Sigmoid colon (tissue), 7 donors: ENCODE results near the gene C19orf53. TPM values are rescaled to one million over a fixed set of nuclear protein-coding genes. Genes with fewer than 3 reads are reported as not detected.
A peak's percentile ranks its signal among the peaks of the same experiment; 100 is the strongest.

Source experiments
- DNase-seq: peaks from one replicate; pipeline ENCODE4 v3.0.0-alpha.2; 2019
- H3K27ac ChIP-seq, 4 donors: fragments of 200-600 bp; sonication (generic); one replicate each; pipeline ENCODE4 v1.5.1; 2016 to 2019; ENCODE audit warnings: mild to moderate bottlenecking in 1 of 4
- H3K27me3 ChIP-seq, 3 donors: fragments of 200-600 bp; sonication (generic); one replicate each; pipeline ENCODE4 v1.5.1; 2019; ENCODE audit warnings: mild to moderate bottlenecking in 1 of 3
- H3K36me3 ChIP-seq, 4 donors: fragments of 200-600 bp; sonication (generic); one replicate each; pipeline ENCODE4 v1.5.1; 2016 to 2019
- H3K4me1 ChIP-seq, 4 donors: fragments of 200-600 bp; sonication (generic); one replicate each; pipeline ENCODE4 v1.5.1; 2017 to 2019
- H3K4me3 ChIP-seq, 4 donors: fragments of 200-600 bp; sonication (generic); one replicate each; pipeline ENCODE4 v1.5.1; 2017 to 2019; ENCODE audit warnings: mild to moderate bottlenecking in 2 of 4, moderate library complexity in 1 of 4
- H3K9me3 ChIP-seq, 4 donors: fragments of 200-600 bp in 3 of 4; sonication (generic) in 3 of 4; one replicate each; pipeline versions ENCODE4 v1.5.1 to v1.6.1; 2013 to 2019
- CTCF ChIP-seq, 4 experiments: fragments of 450-650 bp in 3 of 4; fragments of 200-600 bp in 1 of 4; IDR thresholded peaks; one replicate each; pipeline ENCODE4 v1.5.1; 2016 to 2019; ENCODE audit warnings: antibody characterized with exemption in 4 of 4, mild to moderate bottlenecking in 3 of 4, moderate library complexity in 2 of 4
- EP300 ChIP-seq, 4 donors: sonication (generic); formaldehyde crosslinking; IDR thresholded peaks; one replicate each; pipeline ENCODE4 v1.6.1; 2017; ENCODE audit warnings: antibody characterized with exemption in 4 of 4
- POLR2A ChIP-seq, 2 donors: fragments of 450-650 bp; IDR thresholded peaks; one replicate each; pipeline ENCODE4 v1.6.1; 2016; ENCODE audit warnings: antibody characterized with exemption in 2 of 2, mild to moderate bottlenecking in 2 of 2, moderate library complexity in 2 of 2
- POLR2AphosphoS5 ChIP-seq, 4 donors: sonication (generic); formaldehyde crosslinking; IDR thresholded peaks; one replicate each; pipeline ENCODE4 v1.6.1; 2017; ENCODE audit warnings: antibody characterized with exemption in 4 of 4
- WGBS, 2 donors: extraction: QIAGEN DNeasy Blood & Tissue Kit; methylation state at CpG; one replicate each; pipeline ENCODE4 v1.1.7; 2013; 5-methylcytosine and 5-hydroxymethylcytosine counted together
- intact Hi-C: fragments of 100-400 bp; cut with DNase I; formaldehyde crosslinking; loops from one replicate; pipeline ENCODE4 v1.15.1; 2023
- polyA plus RNA-seq, 3 donors: library from polyadenylated mRNA; stranded (reverse); fragments of 200-250 nt; gene quantifications; one replicate each; pipeline ENCODE4 v1.2.3, GENCODE V29; 2013
- total RNA-seq, 4 donors: library from RNA; depleted of rRNA; stranded (reverse); fragments of >200 nt; gene quantifications; one replicate each; pipeline ENCODE4 v1.1.0, GENCODE V29; 2016
- donor health status: healthy with polysubstance abuse.
- donor health status: Bipolar disorder and iron deficiency.
- donor health status: healthy.

The C19orf53 gene
- total and polyA plus RNA-seq, 7 donors: 105 to 229 (median 139) TPM

GRCh38 chr19:13731147-13731964 lies 42.9 kb upstream of the C19orf53 start:
- DNase-seq: peak; percentile 97
- Histone ChIP-seq H3K4me1 (peaks cover 0 to 23% (median 15%) of the 10 kb centered on the region in 4 donors), H3K27ac (peak overlapping the region; percentile 85 to 93 (median 86)), H3K27me3 (no peaks in the 10 kb centered on the region), H3K36me3 (no peaks in the 10 kb centered on the region), H3K9me3 (no peaks in the 10 kb centered on the region), H3K4me3 (peak overlapping the region; percentile 46 to 57 (median 52))
- peak in 1 of 4 donors; percentile 68 for TF ChIP-seq EP300 (IDR thresholded peaks at IDR 0.05)
- peak; percentile 34 to 82 (median 72) for TF ChIP-seq POLR2AphosphoS5 (IDR thresholded peaks at IDR 0.05)
- TF ChIP-seq POLR2A (IDR thresholded peaks at IDR 0.05): peak in 1 of 2 donors; percentile 42
- no peak for TF ChIP-seq CTCF (IDR thresholded peaks at IDR 0.05)
- intact Hi-C loops: loop anchor here (2.0 kb wide), 1 partner anchor 15 kb away; a partner anchor contains a TSS
- WGBS, 2 donors: 1% methylated on average over 39 of the region's 39 CpGs

GRCh38 chr19:13732337-13732736 lies 41.9 kb upstream of the C19orf53 start:
- Histone ChIP-seq H3K27me3 (no peaks in the 10 kb centered on the region), H3K36me3 (no peaks in the 10 kb centered on the region), H3K4me3 (peak overlapping the region in 1 of 4 donors; percentile 57), H3K4me1 (peaks cover 0 to 23% (median 15%) of the 10 kb centered on the region in 4 donors), H3K9me3 (no peaks in the 10 kb centered on the region), H3K27ac (peak overlapping the region in 2 of 4 donors; percentile 85)
- TF ChIP-seq POLR2A (IDR thresholded peaks at IDR 0.05) (no peak), EP300 (IDR thresholded peaks at IDR 0.05) (no peak), POLR2AphosphoS5 (IDR thresholded peaks at IDR 0.05) (no peak), CTCF (IDR thresholded peaks at IDR 0.05) (no peak)
- intact Hi-C loops: no loop called here
- no peak for DNase-seq
- whole genome bisulfite sequencing, 2 donors: 81 to 92% methylated on average over 8 of the region's 8 CpGs

GRCh38 chr19:13734751-13735150 lies 39.5 kb upstream of the C19orf53 start:
- Histone ChIP-seq H3K27me3 (no peaks in the 10 kb centered on the region), H3K27ac (no peak overlapping the region), H3K4me1 (peaks cover 0 to 23% (median 15%) of the 10 kb centered on the region in 4 donors), H3K9me3 (no peaks in the 10 kb centered on the region), H3K4me3 (no peak overlapping the region), H3K36me3 (no peaks in the 10 kb centered on the region)
- TF ChIP-seq POLR2AphosphoS5 (IDR thresholded peaks at IDR 0.05): no peak
- TF ChIP-seq EP300 (IDR thresholded peaks at IDR 0.05): no peak
- 89 to 97% methylated on average over 2 of the region's 2 CpGs for WGBS, 2 donors
- intact Hi-C loops: no loop called here
- DNase-seq: no peak

GRCh38 chr19:13738073-13738472 lies 36.2 kb upstream of the C19orf53 start:
- intact Hi-C loops: no loop called here
- 89 to 94% methylated on average over 1 of the region's 1 CpG for WGBS, 2 donors
- no peaks in the 10 kb centered on the region for H3K4me1 ChIP-seq
- H3K27ac ChIP-seq: no peak overlapping the region
- H3K9me3 ChIP-seq: no peaks in the 10 kb centered on the region
- TF ChIP-seq EP300 (IDR thresholded peaks at IDR 0.05) (no peak), POLR2A (IDR thresholded peaks at IDR 0.05) (no peak), CTCF (IDR thresholded peaks at IDR 0.05) (no peak), POLR2AphosphoS5 (IDR thresholded peaks at IDR 0.05) (no peak)
- H3K27me3 ChIP-seq: no peaks in the 10 kb centered on the region
- DNase-seq: no peak
- H3K36me3 ChIP-seq: no peaks in the 10 kb centered on the region
- H3K4me3 ChIP-seq: no peak overlapping the region

- Histone ChIP-seq H3K27me3 (no peaks in the 10 kb centered on the region), H3K4me3 (no peak overlapping the region), H3K36me3 (no peaks in the 10 kb centered on the region), H3K9me3 (no peaks in the 10 kb centered on the region), H3K4me1 (no peaks in the 10 kb centered on the region), H3K27ac (no peak overlapping the region)
- intact Hi-C loops: no loop called here
- 93% methylated on average over 2 of the region's 2 CpGs for WGBS, 2 donors
- DNase-seq: no peak
- no peak for TF ChIP-seq POLR2AphosphoS5 (IDR thresholded peaks at IDR 0.05)
- TF ChIP-seq POLR2A (IDR thresholded peaks at IDR 0.05): no peak
- TF ChIP-seq CTCF (IDR thresholded peaks at IDR 0.05): no peak
These were observed 32.4 kb upstream of the C19orf53 start for GRCh38 chr19:13741893-13742292.
